ENCODE results near the gene TAGAP. TPM values are rescaled to one million over a fixed set of nuclear protein-coding genes. Genes with fewer than 3 reads are reported as not detected.

TAGAP gene
- total and polyA plus RNA-seq, 2 of the 8 experiments (the other 6 are each of a cell fraction or from before 2014, with no cell fraction given), result not detected

DNA sequence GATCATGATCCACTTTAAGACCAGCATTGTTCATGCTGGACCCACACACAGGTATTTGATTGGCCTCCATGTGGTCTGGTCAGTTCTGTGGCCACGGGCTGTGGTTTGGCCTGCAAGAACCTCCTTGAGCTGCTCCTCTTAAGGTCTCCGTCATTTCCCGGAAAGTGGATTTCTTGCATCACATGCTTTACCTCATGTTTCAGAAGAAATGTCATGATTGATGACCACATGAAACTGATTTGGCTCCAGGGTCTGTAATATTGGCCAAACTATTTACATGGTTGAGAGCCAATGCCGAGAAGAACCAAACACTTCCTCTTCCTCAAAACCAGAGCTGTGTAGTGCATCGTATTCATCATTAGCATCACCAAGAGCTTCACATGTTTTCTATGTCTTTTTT lies 31.6 kb downstream of the TAGAP start (continued):
- TF ChIP-seq, protein P1, sequence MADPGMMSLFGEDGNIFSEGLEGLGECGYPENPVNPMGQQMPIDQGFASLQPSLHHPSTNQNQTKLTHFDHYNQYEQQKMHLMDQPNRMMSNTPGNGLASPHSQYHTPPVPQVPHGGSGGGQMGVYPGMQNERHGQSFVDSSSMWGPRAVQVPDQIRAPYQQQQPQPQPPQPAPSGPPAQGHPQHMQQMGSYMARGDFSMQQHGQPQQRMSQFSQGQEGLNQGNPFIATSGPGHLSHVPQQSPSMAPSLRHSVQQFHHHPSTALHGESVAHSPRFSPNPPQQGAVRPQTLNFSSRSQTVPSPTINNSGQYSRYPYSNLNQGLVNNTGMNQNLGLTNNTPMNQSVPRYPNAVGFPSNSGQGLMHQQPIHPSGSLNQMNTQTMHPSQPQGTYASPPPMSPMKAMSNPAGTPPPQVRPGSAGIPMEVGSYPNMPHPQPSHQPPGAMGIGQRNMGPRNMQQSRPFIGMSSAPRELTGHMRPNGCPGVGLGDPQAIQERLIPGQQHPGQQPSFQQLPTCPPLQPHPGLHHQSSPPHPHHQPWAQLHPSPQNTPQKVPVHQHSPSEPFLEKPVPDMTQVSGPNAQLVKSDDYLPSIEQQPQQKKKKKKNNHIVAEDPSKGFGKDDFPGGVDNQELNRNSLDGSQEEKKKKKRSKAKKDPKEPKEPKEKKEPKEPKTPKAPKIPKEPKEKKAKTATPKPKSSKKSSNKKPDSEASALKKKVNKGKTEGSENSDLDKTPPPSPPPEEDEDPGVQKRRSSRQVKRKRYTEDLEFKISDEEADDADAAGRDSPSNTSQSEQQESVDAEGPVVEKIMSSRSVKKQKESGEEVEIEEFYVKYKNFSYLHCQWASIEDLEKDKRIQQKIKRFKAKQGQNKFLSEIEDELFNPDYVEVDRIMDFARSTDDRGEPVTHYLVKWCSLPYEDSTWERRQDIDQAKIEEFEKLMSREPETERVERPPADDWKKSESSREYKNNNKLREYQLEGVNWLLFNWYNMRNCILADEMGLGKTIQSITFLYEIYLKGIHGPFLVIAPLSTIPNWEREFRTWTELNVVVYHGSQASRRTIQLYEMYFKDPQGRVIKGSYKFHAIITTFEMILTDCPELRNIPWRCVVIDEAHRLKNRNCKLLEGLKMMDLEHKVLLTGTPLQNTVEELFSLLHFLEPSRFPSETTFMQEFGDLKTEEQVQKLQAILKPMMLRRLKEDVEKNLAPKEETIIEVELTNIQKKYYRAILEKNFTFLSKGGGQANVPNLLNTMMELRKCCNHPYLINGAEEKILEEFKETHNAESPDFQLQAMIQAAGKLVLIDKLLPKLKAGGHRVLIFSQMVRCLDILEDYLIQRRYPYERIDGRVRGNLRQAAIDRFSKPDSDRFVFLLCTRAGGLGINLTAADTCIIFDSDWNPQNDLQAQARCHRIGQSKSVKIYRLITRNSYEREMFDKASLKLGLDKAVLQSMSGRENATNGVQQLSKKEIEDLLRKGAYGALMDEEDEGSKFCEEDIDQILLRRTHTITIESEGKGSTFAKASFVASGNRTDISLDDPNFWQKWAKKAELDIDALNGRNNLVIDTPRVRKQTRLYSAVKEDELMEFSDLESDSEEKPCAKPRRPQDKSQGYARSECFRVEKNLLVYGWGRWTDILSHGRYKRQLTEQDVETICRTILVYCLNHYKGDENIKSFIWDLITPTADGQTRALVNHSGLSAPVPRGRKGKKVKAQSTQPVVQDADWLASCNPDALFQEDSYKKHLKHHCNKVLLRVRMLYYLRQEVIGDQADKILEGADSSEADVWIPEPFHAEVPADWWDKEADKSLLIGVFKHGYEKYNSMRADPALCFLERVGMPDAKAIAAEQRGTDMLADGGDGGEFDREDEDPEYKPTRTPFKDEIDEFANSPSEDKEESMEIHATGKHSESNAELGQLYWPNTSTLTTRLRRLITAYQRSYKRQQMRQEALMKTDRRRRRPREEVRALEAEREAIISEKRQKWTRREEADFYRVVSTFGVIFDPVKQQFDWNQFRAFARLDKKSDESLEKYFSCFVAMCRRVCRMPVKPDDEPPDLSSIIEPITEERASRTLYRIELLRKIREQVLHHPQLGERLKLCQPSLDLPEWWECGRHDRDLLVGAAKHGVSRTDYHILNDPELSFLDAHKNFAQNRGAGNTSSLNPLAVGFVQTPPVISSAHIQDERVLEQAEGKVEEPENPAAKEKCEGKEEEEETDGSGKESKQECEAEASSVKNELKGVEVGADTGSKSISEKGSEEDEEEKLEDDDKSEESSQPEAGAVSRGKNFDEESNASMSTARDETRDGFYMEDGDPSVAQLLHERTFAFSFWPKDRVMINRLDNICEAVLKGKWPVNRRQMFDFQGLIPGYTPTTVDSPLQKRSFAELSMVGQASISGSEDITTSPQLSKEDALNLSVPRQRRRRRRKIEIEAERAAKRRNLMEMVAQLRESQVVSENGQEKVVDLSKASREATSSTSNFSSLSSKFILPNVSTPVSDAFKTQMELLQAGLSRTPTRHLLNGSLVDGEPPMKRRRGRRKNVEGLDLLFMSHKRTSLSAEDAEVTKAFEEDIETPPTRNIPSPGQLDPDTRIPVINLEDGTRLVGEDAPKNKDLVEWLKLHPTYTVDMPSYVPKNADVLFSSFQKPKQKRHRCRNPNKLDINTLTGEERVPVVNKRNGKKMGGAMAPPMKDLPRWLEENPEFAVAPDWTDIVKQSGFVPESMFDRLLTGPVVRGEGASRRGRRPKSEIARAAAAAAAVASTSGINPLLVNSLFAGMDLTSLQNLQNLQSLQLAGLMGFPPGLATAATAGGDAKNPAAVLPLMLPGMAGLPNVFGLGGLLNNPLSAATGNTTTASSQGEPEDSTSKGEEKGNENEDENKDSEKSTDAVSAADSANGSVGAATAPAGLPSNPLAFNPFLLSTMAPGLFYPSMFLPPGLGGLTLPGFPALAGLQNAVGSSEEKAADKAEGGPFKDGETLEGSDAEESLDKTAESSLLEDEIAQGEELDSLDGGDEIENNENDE (IDR thresholded peaks at IDR 0.05; ENCODE audit: insufficient replicate concordance, low read length), result no peak
- TF ChIP-seq ASH2L (IDR thresholded peaks at IDR 0.05; ENCODE audit: low read length) (no peak), CREB1 (IDR thresholded peaks at IDR 0.05) (no peak), JUN (IDR thresholded peaks at IDR 0.05; ENCODE audit: low read depth, low read length) (no peak)
